ENCODE results near the gene TM2D1.

TM2D1 gene

GRCh38 chr1:61743716-61744580 lies 19.0 kb upstream of the TM2D1 start:
- TF ChIP-seq POLR2A (IDR thresholded peaks at IDR 0.05; ENCODE audit: extremely low read depth, insufficient read length) (no peak), CTCF (IDR thresholded peaks at IDR 0.05; ENCODE audit: low read depth, low read length) (no peak), MAX (IDR thresholded peaks at IDR 0.05; ENCODE audit: low read depth, low read length) (no peak), MYC (IDR thresholded peaks at IDR 0.05; ENCODE audit: low read depth, low read length) (no peak)
- no peak overlapping the region for H3K4me3 ChIP-seq (ENCODE audit: low read depth, low read length)
- DNase-seq (ENCODE audit: low read depth), result no peak

GRCh38 chr1:61743431-61743705 lies 18.4 kb upstream of the TM2D1 start:
- no peak overlapping the region for H3K4me3 ChIP-seq (ENCODE audit: low read depth, low read length)

GRCh38 chr1:61742620-61743430 lies 17.9 kb upstream of the TM2D1 start:
- no peak overlapping the region for H3K4me3 ChIP-seq (ENCODE audit: low read depth, low read length)
- DNase-seq (ENCODE audit: low read depth), result no peak

More at GRCh38 chr1:61743431-61743705, 18.4 kb upstream of the TM2D1 start:
- no peak for DNase-seq (ENCODE audit: low read depth)
- TF ChIP-seq POLR2A (IDR thresholded peaks at IDR 0.05; ENCODE audit: extremely low read depth, insufficient read length) (no peak), MAX (IDR thresholded peaks at IDR 0.05; ENCODE audit: low read depth, low read length) (no peak), MYC (IDR thresholded peaks at IDR 0.05; ENCODE audit: low read depth, low read length) (no peak), CTCF (IDR thresholded peaks at IDR 0.05; ENCODE audit: low read depth, low read length) (no peak)

GRCh38 chr1:61741711-61742619 lies 17.0 kb upstream of the TM2D1 start, which contains the start of gene PATJ:
Gene PATJ, plus strand, starts transcription at chr1:61742480. Its CDS starts 20,413 bp downstream, at chr1:61762893.
- no peak for TF ChIP-seq CTCF (IDR thresholded peaks at IDR 0.05; ENCODE audit: low read depth, low read length)
- no peak for TF ChIP-seq MAX (IDR thresholded peaks at IDR 0.05; ENCODE audit: low read depth, low read length)
- no peak for TF ChIP-seq MYC (IDR thresholded peaks at IDR 0.05; ENCODE audit: low read depth, low read length)
- no peak for TF ChIP-seq POLR2A (IDR thresholded peaks at IDR 0.05; ENCODE audit: extremely low read depth, insufficient read length)
- no peak for DNase-seq (ENCODE audit: low read depth)

More at GRCh38 chr1:61742620-61743430, 17.9 kb upstream of the TM2D1 start:
- TF ChIP-seq MAX (IDR thresholded peaks at IDR 0.05; ENCODE audit: low read depth, low read length) (no peak), MYC (IDR thresholded peaks at IDR 0.05; ENCODE audit: low read depth, low read length) (no peak), POLR2A (IDR thresholded peaks at IDR 0.05; ENCODE audit: extremely low read depth, insufficient read length) (no peak), CTCF (IDR thresholded peaks at IDR 0.05; ENCODE audit: low read depth, low read length) (no peak)

More at GRCh38 chr1:61741711-61742619, 17.0 kb upstream of the TM2D1 start, which contains the start of gene PATJ:
- H3K4me3 ChIP-seq (ENCODE audit: low read depth, low read length), result no peak within 1 kb of the TSS
